Ishikawa (cell line): Measurements from ENCODE around the gene M1AP.

Source experiments
- CEBPB ChIP-seq: IDR thresholded peaks from 2 replicates; pipeline ENCODE4 v1.6.1; 2012
- CREB1 ChIP-seq: IDR thresholded peaks from 2 replicates; pipeline ENCODE4 v1.6.1; 2012; ENCODE audit warnings: low read depth
- EGR1 ChIP-seq: IDR thresholded peaks from 2 replicates; pipeline ENCODE4 v1.6.1; 2012
- EP300 ChIP-seq: IDR thresholded peaks from 2 replicates; pipeline ENCODE4 v1.6.1; 2012; ENCODE audit warnings: borderline replicate concordance
- FOXM1 ChIP-seq: IDR thresholded peaks from 2 replicates; pipeline ENCODE4 v1.6.1; 2012; ENCODE audit warnings: low read depth, borderline replicate concordance
- MAX ChIP-seq: IDR thresholded peaks from 2 replicates; pipeline ENCODE4 v1.6.1; 2012
- NFIC ChIP-seq: IDR thresholded peaks from 2 replicates; pipeline ENCODE4 v1.6.1; 2012
- RAD21 ChIP-seq: IDR thresholded peaks from 2 replicates; pipeline ENCODE4 v1.6.1; 2012; ENCODE audit warnings: low read depth
- REST ChIP-seq: IDR thresholded peaks from 2 replicates; pipeline ENCODE4 v1.6.1; 2012; ENCODE audit warnings: low read depth, mild to moderate bottlenecking
- TAF1 ChIP-seq: IDR thresholded peaks from 2 replicates; pipeline ENCODE4 v1.6.1; 2012; ENCODE audit warnings: low read depth, mild to moderate bottlenecking
- TEAD4 ChIP-seq: IDR thresholded peaks from 2 replicates; pipeline ENCODE4 v1.6.1; 2012
- YY1 ChIP-seq: IDR thresholded peaks from 2 replicates; pipeline ENCODE4 v1.6.1; 2012; ENCODE audit warnings: low read depth
- ZBTB7A ChIP-seq: IDR thresholded peaks from 2 replicates; pipeline ENCODE4 v1.6.1; 2012; ENCODE audit warnings: low read depth

- TF ChIP-seq EGR1: no peak
- no peak for TF ChIP-seq EP300
- no peak for TF ChIP-seq MAX
- no peak for TF ChIP-seq TAF1
- TF ChIP-seq CREB1: no peak
- no peak for TF ChIP-seq NFIC
- no peak for TF ChIP-seq RAD21
- no peak for TF ChIP-seq TEAD4
- TF ChIP-seq ZBTB7A: no peak
- TF ChIP-seq YY1: no peak
- TF ChIP-seq REST: no peak
- no peak for TF ChIP-seq CEBPB
- TF ChIP-seq FOXM1: no peak
Observed at GRCh38 chr2:74688881-74689280, 40.8 kb upstream of the M1AP start.
